Measurements from ENCODE around the gene TRPM2.

DNA sequence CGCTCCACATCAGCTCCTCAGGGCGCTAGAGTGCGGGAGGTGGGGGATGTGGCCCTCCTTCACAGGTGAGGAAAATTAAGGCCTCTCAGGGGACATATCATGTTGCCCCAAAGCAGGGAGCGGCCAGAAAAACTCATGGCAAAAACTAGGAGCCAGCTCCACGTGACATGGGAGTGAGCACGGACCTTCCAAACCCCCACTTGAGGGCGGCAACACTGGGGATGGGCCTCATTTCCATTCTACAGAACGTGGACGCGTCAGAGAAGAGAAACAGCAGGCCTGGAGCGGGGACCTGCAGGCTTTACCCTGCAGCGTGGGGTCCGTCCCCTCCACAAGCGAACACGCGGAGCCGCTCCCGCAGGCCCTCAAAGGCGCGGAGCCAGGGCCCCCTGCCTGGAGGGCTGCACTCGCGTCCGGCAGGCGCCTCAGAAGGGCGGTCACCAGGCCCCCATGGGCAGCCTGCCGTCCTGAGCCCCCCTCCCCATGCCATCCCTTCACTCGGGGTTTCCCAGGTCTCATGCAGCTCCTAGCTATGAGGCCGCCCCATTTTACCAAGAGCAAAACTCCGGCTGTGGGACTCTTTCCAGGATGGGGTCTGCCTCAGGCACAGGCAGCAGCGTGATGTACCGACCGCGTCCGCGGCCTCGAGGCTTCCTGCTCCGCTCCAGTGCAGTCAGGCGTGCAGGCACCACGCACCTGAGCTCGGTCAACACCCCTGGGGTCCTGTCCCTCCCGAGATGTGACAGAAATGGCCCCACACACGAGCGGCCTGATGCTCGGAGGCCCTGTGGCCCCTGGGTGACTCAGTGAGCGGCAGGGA lies 19.7 kb upstream of the TRPM2 start:
- TF ChIP-seq, protein P1, sequence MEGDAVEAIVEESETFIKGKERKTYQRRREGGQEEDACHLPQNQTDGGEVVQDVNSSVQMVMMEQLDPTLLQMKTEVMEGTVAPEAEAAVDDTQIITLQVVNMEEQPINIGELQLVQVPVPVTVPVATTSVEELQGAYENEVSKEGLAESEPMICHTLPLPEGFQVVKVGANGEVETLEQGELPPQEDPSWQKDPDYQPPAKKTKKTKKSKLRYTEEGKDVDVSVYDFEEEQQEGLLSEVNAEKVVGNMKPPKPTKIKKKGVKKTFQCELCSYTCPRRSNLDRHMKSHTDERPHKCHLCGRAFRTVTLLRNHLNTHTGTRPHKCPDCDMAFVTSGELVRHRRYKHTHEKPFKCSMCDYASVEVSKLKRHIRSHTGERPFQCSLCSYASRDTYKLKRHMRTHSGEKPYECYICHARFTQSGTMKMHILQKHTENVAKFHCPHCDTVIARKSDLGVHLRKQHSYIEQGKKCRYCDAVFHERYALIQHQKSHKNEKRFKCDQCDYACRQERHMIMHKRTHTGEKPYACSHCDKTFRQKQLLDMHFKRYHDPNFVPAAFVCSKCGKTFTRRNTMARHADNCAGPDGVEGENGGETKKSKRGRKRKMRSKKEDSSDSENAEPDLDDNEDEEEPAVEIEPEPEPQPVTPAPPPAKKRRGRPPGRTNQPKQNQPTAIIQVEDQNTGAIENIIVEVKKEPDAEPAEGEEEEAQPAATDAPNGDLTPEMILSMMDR (IDR thresholded peaks at IDR 0.05): no peak
- no peak for TF ChIP-seq POLR2A (IDR thresholded peaks at IDR 0.05)

All from esophagus squamous epithelium (tissue), 4 donors.